Measurements from ENCODE around the gene NDUFS3. TPM values are rescaled to one million over a fixed set of nuclear protein-coding genes. Genes with fewer than 3 reads are reported as not detected.
A peak's percentile ranks its signal among the peaks of the same experiment; 100 is the strongest.

NDUFS3 gene
- polyA plus RNA-seq, 3 donors: 79.7 to 107 (median 104) TPM

DNA sequence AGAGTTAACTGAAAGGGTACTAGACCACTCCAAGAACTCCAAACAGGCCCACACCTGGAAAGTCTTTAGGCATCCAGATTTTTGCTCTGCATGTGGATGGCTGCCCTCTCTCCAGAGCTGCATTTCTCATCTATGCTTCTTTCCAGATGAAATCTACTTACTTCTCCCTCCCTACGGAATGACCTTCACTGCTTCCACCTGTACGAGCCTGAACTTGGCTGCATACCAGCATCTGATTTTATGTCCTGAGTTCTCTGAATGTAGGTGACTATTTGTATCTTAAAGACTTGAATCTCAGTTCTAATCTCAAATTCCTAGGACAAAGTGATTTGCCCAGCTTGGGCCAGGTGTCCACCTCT, 39.2 kb upstream of the NDUFS3 start:
- no peak overlapping the region for H3K4me2 ChIP-seq (replicated peaks; ENCODE audit: extremely low read depth, low read length, poor library complexity, severe bottlenecking)
- peaks cover 4 to 23% of the 10 kb centered on the region in 2 donors for H3K4me1 ChIP-seq (ENCODE audit: control insufficient read depth in 1 of 2, insufficient read depth in 2 of 2, low read length in 2 of 2)
- no peaks in the 10 kb centered on the region for H3K9me3 Mint-ChIP-seq

DNA sequence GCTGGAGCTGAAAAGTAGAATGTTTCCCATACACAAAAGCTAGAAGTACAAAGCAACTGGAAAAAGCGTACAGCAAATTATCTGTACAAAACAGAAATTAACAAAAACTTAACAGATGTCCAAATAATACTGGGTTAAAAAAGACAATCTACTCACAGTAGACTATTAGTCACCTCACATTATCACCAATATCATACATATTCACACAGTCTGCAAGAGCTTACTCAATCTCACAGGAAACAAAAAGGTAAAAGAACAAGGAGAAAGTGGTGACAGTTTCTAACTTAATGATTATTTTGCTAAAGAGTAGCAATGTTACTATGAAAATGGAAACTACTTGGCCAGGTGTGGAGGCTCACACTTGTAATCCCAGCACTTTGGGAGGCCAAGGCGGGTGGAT, 37.8 kb upstream of the NDUFS3 start:
- Mint-ChIP-seq H3K4me3 (no peak overlapping the region), H3K4me1 (peaks cover 41% of the 10 kb centered on the region), H3K27ac (peak overlapping the region; percentile 54 to 89 (median 79)), H3K9me3 (no peaks in the 10 kb centered on the region), H3K27me3 (ENCODE audit: low read depth in 3 of 3) (peaks cover 0 to 2% (median 0%) of the 10 kb centered on the region in 3 donors), H3K36me3 (peaks cover 3 to 26% of the 10 kb centered on the region in 2 donors)
- Histone ChIP-seq H3K27ac (ENCODE audit: low read depth in 1 of 2, low read length in 2 of 2) (peak overlapping the region in 1 of 2 donors; percentile 67), H3K9me3 (replicated peaks in 1 of 2; ENCODE audit: control insufficient read depth in 1 of 2, insufficient read depth in 1 of 2, low read length in 2 of 2) (no peaks in the 10 kb centered on the region), H4K20me1 (ENCODE audit: insufficient read depth, low read length) (peaks cover 96% of the 10 kb centered on the region), H3K4me3 (replicated peaks in 1 of 3; ENCODE audit: low read depth in 2 of 3, low read length in 3 of 3) (no peak overlapping the region), H2AFZ (ENCODE audit: insufficient read depth, low read depth, low read length, poor library complexity, severe bottlenecking) (no peak overlapping the region), H3K36me3 (replicated peaks in 1 of 2; ENCODE audit: control insufficient read depth in 1 of 2, insufficient read depth in 2 of 2, low read length in 2 of 2) (peaks cover 0 to 16% of the 10 kb centered on the region in 2 donors), H3K4me1 (ENCODE audit: control insufficient read depth in 1 of 2, insufficient read depth in 2 of 2, low read length in 2 of 2) (peaks cover 3 to 19% of the 10 kb centered on the region in 2 donors), H3K79me2 (ENCODE audit: insufficient read depth, low read length) (peaks cover 100% of the 10 kb centered on the region), H3K9ac (ENCODE audit: insufficient read depth, low read length, poor library complexity, severe bottlenecking) (no peak overlapping the region), H3K27me3 (ENCODE audit: control insufficient read depth in 2 of 2, insufficient read depth in 2 of 2, low read length in 2 of 2) (no peaks in the 10 kb centered on the region), H3K4me2 (replicated peaks; ENCODE audit: extremely low read depth, low read length, poor library complexity, severe bottlenecking) (no peak overlapping the region)
- WGBS (ENCODE audit: insufficient coverage): no CpG with 5 or more reads among the region's 2 CpGs
- intact Hi-C loops (cut with micrococcal nuclease): no loop called here
- TF ChIP-seq, protein P1, sequence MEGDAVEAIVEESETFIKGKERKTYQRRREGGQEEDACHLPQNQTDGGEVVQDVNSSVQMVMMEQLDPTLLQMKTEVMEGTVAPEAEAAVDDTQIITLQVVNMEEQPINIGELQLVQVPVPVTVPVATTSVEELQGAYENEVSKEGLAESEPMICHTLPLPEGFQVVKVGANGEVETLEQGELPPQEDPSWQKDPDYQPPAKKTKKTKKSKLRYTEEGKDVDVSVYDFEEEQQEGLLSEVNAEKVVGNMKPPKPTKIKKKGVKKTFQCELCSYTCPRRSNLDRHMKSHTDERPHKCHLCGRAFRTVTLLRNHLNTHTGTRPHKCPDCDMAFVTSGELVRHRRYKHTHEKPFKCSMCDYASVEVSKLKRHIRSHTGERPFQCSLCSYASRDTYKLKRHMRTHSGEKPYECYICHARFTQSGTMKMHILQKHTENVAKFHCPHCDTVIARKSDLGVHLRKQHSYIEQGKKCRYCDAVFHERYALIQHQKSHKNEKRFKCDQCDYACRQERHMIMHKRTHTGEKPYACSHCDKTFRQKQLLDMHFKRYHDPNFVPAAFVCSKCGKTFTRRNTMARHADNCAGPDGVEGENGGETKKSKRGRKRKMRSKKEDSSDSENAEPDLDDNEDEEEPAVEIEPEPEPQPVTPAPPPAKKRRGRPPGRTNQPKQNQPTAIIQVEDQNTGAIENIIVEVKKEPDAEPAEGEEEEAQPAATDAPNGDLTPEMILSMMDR (IDR thresholded peaks at IDR 0.05): no peak
- no peak for DNase-seq

More for the DNA sequence above, 39.2 kb upstream of the NDUFS3 start:
- Histone ChIP-seq H3K27me3 (ENCODE audit: control insufficient read depth in 2 of 2, insufficient read depth in 2 of 2, low read length in 2 of 2) (no peaks in the 10 kb centered on the region), H3K4me3 (replicated peaks in 1 of 3; ENCODE audit: low read depth in 2 of 3, low read length in 3 of 3) (no peak overlapping the region), H3K9me3 (replicated peaks in 1 of 2; ENCODE audit: control insufficient read depth in 1 of 2, insufficient read depth in 1 of 2, low read length in 2 of 2) (no peaks in the 10 kb centered on the region), H3K36me3 (replicated peaks in 1 of 2; ENCODE audit: control insufficient read depth in 1 of 2, insufficient read depth in 2 of 2, low read length in 2 of 2) (peaks cover 6 to 16% of the 10 kb centered on the region in 2 donors), H2AFZ (ENCODE audit: insufficient read depth, low read depth, low read length, poor library complexity, severe bottlenecking) (no peak overlapping the region), H3K79me2 (ENCODE audit: insufficient read depth, low read length) (peaks cover 100% of the 10 kb centered on the region), H4K20me1 (ENCODE audit: insufficient read depth, low read length) (peaks cover 100% of the 10 kb centered on the region), H3K27ac (ENCODE audit: low read depth in 1 of 2, low read length in 2 of 2) (peak overlapping the region in 1 of 2 donors; percentile 67), H3K9ac (ENCODE audit: insufficient read depth, low read length, poor library complexity, severe bottlenecking) (no peak overlapping the region)
- no peaks in the 10 kb centered on the region for H3K27me3 Mint-ChIP-seq (ENCODE audit: low read depth in 3 of 3)
- no peak overlapping the region for H3K4me3 Mint-ChIP-seq
- DNase-seq: no peak
- H3K27ac Mint-ChIP-seq: peak overlapping the region in 4 of 7 donors; percentile 12 to 89 (median 82)
- WGBS (ENCODE audit: insufficient coverage): no CpG with 5 or more reads among the region's 2 CpGs
- peaks cover 46% of the 10 kb centered on the region for H3K4me1 Mint-ChIP-seq
- TF ChIP-seq, protein P1 (IDR thresholded peaks at IDR 0.05): no peak
- H3K36me3 Mint-ChIP-seq: peaks cover 8 to 34% of the 10 kb centered on the region in 2 donors
- intact Hi-C loops (cut with micrococcal nuclease): no loop called here

Data from CD14-positive monocyte (primary cell).